Head of caudate nucleus (tissue), 42 donors: ENCODE results near the gene FLT1.

Experiments used
- DNase-seq, 42 donors: peaks; one replicate each; pipeline versions ENCODE4 v3.0.0 to v3.0.0-alpha.2; 2020 to 2021; ENCODE audit warnings: mixed read lengths in 7 of 42
- intact Hi-C: fragments of 100-400 bp; cut with DNase I; formaldehyde crosslinking; loops from one replicate; pipeline ENCODE4 v1.15.0; 2022

FLT1 gene

DNA sequence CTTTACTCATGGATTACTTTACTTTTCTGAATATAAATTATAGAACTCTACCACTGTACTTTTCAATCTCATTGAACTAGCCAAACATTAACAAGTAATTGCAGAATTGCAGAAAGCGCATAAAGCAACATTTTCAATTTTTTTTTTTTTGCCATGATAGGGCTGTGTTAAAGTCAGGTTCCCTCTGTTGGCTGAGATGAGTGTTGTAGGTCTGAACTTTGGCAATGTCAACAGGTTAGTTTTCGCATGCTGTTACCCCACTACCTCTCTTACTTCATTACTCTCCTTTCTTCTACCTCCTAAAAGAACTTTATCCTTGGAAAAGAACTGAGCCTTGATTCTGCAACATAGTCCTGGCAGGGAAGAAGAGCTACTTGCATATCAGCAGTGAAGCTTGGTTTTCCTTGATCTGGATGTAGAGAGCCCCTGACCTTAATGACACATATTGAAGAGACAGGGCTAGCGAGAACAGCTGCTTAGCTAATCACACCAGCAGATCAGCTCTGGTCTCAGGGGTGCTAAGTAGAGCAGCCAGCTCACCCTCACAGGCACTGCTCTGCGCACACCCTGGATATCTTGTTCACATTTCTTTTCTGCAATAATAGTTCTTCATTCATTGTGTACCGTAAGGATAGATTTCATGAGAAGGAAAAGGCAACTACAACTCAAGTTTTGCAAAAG is 119.5 kb downstream of the FLT1 start:
- intact Hi-C loops: no loop called here
- no peak for DNase-seq

DNA sequence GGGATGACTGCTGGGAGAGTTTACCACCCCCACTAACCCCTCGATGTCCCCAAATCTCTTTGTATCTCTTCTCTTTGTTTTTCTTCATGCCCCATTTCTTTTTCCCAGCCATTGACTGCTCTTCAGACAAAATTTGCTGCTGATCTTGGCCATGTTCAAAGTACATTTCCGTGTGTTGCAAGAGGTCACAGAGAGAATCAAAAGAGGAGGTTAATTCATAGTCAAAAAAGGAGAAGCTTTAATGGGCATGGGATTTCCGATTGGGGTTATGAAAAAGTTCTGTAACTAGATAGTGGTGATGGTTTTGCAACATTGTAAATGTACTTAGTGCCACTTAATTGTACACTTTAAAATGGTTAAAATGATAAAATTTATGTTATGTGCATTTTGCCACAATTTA is 121.1 kb downstream of the FLT1 start:
- intact Hi-C loops: no loop called here

DNA sequence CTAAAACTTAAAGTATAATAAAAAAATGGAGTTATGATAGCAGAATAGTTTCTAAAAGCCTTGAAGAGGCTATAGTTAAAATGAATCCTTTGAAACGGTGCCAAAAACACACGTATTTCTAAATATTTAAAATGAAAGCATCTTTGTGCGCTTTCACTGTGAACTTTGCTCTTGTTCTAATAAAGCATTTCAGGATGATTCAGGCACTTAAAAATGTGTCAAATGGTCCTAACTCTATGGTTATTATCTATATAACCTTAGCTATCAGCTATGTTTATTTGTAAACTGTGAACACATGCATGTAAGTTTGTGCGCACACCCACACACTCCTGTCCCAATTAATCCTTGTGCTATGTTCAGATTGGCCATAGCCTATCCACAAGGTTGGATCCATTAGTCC is 124.5 kb downstream of the FLT1 start:
- DNase-seq: no peak
- intact Hi-C loops: no loop called here

More for the DNA sequence above, 121.1 kb downstream of the FLT1 start:
- no peak for DNase-seq

DNA sequence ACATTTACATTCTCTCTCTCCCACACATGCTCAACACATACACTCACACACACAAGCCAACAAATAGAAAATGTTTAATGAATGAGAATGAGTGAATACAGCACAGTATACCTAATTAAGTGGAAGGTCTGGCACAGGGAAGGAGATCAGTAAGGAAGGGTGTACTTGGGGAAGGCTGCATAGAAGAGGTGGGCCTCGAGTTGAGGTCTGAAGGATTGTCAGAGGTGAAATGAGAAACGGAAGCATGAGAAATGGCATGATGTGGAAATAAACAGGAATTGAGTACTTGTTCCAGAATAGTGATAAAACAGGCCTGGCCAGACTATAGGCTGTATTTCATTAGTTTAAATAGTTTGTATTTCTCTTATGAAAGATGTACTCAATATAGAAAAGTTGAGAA is 136.2 kb downstream of the FLT1 start:
- intact Hi-C loops: no loop called here
- no peak for DNase-seq

DNA sequence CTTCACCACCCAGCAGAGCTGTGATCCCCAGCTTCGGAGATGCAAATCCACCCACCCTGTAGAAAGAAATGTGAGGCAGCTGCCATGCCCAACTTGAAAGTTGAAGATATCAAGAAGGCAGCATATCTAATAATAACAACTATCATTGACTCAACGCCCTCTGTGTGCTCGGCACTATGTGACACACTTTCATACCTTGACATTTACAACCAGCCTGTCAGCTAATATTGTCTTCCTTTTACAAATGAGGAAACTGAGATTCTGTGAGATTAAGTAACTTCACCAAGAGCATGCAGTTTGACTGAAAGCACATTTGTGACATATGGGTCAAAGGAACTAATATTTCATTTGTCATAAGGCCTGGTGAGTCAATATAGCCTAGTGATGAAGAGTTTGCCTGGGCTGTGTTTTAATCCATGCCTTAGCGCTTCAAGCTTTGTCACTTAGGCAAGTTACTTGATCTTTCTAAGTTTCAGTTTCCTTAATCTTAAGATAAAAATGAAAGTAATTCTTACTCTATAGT is 137.0 kb downstream of the FLT1 start:
- intact Hi-C loops: no loop called here

DNA sequence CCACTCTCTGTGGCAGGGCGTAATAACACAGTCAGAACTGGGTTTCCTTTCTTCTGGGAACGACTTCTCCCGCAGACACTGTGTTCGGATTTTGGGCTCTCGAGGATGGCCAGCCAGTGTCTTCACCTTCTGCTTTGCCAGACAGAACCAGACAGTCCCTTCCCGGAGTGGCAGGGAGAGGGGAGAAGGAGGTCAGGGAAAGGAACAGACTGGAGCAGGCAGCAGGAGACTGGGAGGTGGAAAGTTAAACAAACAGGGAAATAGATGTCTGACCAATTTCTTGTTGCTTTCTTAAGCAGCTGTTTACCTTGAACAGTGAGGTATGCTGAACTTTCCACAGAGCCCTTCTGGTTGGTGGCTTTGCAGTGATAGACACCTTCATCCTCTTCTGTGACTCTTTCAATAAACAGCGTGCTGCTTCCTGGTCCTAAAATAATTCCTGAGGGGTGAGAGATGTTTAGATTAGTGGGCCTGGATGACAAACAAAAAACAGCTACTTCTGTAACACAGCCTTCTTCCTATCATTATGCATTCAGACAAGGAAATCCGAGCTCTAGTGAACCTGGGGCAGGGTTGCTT is 137.6 kb downstream of the FLT1 start:
- intact Hi-C loops: no loop called here
- no peak for DNase-seq

More for the DNA sequence above, 137.0 kb downstream of the FLT1 start:
- DNase-seq: peak in 38 of 42 donors; percentile 9 to 88 (median 48)

DNA sequence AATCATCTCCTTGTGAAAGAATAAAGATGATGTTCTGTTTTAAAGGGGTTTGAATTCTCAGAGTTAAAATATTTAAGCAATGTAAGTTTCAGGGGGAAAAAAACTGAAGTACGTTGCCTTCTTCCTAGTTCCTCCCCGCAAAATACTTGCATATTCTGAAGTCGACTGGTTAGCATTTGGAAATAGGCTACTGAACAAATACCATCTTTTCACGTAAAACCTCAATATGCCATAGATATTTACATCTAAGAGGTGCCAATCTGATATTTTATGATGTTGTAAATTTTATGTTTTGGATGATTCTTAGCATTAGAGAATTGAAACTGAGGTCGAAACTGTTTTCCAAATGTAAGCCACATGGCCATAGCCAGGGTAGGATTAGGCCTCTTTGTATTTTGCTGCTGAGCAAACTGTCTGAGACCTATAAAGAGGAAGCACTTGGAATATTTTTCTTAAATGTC is 138.3 kb downstream of the FLT1 start:
- intact Hi-C loops: no loop called here
- DNase-seq: no peak

DNA sequence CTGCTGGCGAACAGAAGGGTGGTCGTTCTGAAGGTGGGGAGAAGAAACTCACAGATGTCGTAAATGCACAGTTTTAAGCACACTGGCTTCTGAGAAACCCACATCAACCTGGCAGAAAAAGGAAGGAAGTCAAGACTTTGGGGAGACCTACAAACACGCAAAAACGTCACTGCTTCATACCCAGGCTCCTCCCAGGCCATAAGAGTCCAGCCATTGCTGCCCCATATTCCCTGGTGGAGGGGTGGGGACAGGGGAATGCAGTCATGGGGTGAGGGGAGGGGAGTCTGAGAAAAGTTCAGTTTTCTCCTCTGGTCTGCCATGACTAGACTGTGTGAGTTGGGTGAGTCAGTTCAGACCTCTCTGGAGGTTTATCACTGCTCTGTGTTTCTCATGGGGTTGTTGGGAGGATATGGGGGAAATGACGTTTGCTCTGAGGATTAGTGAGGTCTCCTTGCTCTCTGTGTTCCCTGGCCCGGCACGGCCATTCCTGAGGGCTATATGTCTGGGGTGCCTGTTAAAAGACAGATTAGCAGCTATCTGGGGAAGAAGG is 139.0 kb downstream of the FLT1 start:
- intact Hi-C loops: no loop called here

DNA sequence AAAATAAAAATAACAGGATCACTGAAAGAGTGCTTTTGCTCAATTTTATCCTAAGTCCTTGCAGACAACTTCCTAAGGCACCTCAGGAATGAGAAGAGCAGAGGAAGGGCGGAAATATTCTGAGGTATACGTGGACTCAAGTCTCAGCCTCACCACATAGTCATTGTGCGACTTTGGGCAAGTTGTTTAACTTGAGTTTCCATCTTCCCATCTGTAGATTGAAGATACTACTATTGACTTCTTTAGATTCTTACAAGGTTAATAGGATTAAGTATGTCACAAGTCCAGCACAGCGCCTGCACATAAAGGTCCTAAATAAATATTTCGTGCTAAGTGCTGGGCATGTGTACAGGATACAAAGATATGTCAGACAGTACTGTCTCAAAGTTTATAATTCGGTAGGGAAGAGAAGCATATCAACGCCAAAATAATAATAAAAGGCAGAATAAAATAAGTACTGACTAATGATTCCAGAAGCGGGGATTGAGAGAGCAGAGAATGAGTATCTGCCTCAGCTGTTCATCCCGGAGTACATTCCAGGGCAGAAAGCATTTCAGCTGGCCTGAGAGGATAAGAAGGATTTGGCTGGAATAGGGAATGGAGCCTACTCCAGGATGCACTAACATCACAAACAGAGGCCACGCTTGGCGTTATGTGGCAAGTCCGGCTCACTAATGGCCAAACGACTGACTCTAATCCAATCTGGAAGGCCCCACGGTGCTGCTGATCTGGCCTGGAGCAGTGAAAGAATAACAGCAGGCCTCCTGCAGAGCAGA is 139.7 kb downstream of the FLT1 start:
- intact Hi-C loops: no loop called here
- no peak for DNase-seq

More for the DNA sequence above, 139.0 kb downstream of the FLT1 start:
- DNase-seq: no peak

DNA sequence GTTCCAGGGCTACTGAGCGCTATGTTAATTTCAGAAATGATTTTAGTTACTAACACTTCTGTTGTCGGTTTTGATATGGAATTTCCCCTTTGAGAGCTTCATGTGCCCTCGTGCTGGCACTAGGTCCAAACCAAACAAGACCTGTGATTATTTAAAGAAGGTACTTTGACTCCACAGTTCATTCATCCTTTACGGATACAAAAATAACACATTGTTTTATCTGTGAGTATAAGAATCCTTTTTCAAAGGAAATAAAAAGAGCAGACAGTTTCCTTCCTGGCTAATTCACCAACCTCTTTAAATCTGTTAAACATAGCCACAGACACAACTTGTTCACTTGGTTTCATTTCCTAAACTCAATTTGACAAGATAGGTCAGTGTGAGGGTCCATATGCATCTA is 141.2 kb downstream of the FLT1 start:
- intact Hi-C loops: no loop called here
- no peak for DNase-seq

DNA sequence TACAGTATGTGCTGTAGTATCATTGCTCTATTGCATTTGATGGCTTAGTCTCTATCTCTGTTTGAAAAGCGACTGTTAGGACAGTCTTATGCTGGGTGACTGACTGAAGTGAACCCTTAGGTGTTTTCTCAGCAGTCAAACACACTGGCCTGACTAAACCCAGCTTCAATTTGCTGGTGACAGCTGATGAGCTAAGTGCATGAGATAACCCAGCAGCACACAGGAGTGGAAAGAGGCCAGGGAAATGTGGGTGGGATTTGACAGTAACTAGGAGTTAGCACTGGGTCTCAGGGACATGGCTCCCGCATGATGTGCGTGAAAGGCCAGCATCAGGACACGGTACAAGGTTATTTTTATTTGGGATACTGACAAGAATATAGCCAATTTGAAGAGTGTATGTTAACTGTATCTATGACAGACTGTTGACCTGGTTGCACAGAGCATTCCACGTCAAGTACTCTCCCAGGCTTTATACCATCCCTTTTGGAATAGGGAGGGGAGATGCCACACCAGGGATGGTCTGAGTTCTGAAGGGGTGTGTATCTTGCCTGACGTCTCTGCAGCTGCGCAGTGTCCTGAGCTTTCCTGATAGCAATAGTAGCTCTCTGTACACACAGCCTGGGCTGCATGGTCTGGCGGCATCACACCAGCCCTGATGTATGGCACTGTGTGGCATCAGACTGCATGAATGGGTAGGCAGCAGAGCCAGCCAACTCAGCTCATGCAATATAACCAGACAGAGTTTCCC is 144.8 kb downstream of the FLT1 start:
- no peak for DNase-seq

DNA sequence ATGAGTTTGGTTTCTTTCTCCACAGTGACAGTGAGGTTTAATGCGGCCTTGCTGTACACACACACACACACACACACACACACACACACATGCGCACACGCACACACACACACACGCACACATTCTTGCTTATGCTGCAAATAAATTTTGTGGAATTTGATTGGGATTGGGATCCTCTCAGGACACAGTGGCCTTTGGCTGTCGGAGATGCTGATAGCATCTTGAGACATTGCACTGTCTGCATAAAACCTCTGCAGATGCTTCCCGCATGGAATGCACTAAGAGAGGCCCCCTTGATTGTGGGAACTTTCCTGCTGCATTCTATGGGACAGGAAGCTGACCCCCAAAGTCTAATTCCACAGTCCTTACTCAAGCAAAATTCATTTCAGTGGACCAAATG is 145.6 kb downstream of the FLT1 start:
- DNase-seq: no peak
- intact Hi-C loops: no loop called here

More for the DNA sequence above, 144.8 kb downstream of the FLT1 start:
- intact Hi-C loops: no loop called here

DNA sequence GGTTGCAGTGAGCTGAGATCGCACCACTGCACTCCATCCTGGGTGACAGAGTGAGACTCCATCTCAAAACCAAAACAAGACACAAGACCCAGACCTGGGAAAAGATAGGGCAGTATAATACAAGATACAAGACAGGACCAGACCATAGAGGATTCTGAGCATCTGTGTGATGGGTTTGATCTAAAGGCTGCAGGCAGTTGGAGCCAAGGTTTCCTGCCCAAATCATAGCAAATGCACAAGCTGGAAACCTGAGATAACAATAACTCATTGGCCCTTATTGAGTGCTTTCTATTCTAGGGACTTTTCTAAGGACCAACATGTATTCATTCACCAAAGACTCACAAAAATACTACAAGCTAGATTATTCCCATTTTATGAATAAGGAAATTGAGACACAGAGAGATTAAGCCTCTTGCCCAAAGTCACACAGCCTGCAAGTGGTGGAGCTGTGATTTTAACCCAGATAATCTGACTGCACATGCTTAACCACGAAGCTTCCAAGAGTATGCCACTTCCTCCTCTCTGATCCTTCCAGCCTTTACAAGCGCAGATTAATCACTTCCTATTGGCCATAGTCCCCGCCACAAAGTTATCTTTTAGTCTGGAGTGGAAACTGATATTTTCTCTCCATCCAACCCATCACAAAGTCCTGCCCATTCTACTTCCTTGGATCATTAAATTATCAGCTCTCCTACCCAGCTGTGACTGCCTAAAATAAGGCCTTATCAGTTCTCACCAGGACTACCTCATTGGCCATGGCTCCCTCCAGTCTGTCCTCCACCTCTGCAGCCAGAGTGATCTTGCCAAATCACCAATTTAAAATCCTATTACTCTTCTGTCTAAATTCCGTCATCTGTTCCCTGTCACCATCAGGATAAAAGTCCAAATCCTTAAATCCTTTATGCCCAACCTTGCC is 147.2 kb downstream of the FLT1 start:
- intact Hi-C loops: no loop called here
- DNase-seq: no peak

DNA sequence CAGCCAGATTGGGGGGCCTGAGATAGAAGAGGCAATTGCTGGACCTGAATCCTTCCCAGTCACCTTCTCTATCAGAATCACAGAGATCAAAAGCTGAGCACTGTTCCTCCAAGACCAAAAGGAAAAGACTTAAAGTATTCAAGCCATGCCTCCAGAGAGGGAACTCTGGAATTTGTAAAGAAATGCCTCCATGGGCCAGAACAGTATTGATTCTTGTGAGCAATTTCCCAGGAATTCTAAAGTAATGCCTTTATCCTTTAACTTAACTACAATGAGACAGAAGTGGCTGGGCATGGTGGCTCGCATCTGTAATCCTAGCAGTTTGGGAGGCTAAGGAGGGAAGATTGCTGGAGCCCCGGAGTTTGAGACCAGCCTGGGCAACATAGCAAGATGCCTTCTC is 148.8 kb downstream of the FLT1 start:
- DNase-seq: no peak
- intact Hi-C loops: no loop called here

DNA sequence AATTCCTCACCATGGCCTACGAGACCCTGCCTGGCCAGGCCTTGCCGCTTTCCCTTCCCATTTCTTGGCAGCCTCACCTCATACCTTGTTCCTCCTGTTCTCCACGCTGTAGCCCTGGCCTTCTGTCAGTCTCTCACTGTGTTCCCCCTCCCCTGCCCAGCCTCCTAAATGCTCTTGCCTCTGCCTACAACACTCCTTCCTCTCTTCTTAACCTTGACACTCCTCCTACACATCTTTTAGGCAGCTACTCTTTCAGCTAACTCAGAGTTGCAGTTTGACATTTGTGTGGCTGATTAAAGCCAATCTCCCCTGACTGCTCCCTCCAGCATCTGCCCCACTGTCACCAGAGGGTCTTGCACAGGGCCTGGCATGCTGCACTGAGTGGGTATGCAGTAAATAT is 150.8 kb downstream of the FLT1 start:
- peak in 2 of 42 donors; percentile 14 to 18 for DNase-seq
- intact Hi-C loops: no loop called here

DNA sequence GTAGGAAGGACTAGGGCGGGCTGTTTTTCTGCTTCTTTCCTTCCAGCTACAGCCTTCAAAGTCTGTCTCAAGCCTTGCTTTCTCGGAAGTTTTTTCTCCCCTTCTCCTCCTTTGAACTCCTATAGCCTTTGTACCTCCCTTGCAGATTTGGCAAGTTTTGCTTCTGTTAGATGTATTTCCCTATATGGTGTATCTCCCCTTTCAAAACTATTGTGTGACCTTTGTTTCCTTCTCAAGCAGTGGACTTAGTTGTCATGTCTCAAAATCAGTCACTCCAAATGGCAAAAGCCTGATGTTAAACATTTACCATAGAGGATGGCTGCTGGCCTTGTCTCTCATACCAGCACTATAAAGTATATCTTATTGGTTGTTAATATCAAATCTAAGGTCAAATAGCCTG is 152.7 kb downstream of the FLT1 start:
- no peak for DNase-seq
- intact Hi-C loops: no loop called here

DNA sequence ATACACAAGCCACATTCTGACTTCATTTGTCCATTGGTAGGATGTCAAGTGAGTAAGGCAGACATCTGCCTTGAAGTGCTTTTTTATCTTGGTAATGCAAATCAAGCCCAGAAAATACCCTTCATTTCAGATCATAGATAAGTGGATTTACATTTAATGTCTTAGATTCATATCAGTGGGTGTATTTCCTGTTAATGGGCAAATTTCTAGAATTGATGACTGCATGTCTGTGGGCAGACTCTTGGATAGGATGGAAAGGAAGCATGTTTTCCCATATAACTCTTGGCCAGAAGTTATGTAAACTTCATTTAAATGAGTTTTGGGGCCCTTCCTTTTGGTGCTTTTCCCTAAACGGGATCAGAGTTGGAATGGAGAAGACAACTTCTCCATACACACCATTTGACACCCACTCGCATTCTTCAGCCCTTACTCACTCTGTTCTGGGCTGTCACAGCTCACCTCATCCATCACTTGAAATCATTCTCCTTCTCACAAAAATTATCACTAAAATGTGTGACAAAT is 154.6 kb downstream of the FLT1 start:
- DNase-seq: peak in 14 of 42 donors; percentile 8 to 67 (median 36)
- intact Hi-C loops: no loop called here

DNA sequence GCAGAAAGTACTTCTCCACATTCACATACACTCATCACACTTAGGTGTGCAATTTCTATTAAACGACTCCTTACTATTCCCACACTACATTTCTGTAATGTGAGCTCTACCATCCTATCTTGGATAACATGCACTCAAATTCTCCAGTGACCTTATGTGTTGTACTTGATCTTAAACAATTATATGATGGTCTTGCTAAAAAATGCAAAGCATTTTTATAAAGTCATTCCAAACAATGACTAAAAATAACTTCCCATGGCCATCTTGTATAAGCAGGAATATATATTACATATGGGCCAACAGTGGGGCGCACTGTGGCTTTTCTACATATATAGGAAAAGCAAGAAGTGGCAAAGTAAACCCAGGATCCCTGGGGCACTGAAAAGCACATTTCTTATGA is 155.5 kb downstream of the FLT1 start:
- DNase-seq: no peak
- intact Hi-C loops: no loop called here
